ENCODE measurements around the gene IRAK3.

DNA sequence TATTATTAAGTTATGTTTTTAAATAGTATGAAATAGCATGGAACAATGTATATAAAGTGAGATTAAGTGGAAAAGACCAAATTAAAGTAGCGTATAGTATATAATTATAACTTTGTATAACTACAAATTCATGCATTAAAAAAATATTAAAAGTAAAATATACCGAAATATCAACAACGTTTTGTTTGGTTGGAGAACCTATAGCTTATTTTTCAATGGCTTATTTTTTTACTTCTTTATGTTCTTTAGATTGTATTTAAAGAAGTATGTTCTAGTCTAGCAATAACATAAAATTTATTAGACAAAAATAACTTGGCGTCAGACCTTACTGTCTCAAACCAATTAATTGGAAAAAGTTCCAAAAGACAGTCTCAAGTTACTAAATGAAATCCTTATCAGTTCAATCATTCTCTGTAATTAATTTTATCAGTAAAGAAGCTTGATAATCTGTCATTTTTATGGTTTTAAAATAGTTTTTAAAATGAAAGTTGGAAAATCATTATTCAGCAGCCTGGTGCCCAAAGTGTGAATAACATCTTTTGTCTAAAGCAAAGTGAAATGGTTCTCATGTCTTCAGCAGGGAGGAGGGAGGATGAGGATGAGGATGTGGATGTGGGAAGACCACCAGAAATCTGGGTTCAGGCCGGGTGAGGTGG, 46.7 kb downstream of the IRAK3 start:
- no peak for TF ChIP-seq POLR2A (IDR thresholded peaks at IDR 0.05)
- TF ChIP-seq, protein P1, sequence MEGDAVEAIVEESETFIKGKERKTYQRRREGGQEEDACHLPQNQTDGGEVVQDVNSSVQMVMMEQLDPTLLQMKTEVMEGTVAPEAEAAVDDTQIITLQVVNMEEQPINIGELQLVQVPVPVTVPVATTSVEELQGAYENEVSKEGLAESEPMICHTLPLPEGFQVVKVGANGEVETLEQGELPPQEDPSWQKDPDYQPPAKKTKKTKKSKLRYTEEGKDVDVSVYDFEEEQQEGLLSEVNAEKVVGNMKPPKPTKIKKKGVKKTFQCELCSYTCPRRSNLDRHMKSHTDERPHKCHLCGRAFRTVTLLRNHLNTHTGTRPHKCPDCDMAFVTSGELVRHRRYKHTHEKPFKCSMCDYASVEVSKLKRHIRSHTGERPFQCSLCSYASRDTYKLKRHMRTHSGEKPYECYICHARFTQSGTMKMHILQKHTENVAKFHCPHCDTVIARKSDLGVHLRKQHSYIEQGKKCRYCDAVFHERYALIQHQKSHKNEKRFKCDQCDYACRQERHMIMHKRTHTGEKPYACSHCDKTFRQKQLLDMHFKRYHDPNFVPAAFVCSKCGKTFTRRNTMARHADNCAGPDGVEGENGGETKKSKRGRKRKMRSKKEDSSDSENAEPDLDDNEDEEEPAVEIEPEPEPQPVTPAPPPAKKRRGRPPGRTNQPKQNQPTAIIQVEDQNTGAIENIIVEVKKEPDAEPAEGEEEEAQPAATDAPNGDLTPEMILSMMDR (IDR thresholded peaks at IDR 0.05 in 8 of 11, conservative IDR thresholded peaks at IDR 0.05 in 3 of 11) = peak in 2 of 11 experiments; percentile 8 to 12
